ENCODE results near the gene CHST1.

CHST1 gene

GRCh38 chr11:45665206-45665932, at the start of gene CHST1:
Gene CHST1, minus strand, starts transcription at chr11:45665622. Its CDS starts 14,699 bp downstream, at chr11:45650923.
- TF ChIP-seq, protein P1, sequence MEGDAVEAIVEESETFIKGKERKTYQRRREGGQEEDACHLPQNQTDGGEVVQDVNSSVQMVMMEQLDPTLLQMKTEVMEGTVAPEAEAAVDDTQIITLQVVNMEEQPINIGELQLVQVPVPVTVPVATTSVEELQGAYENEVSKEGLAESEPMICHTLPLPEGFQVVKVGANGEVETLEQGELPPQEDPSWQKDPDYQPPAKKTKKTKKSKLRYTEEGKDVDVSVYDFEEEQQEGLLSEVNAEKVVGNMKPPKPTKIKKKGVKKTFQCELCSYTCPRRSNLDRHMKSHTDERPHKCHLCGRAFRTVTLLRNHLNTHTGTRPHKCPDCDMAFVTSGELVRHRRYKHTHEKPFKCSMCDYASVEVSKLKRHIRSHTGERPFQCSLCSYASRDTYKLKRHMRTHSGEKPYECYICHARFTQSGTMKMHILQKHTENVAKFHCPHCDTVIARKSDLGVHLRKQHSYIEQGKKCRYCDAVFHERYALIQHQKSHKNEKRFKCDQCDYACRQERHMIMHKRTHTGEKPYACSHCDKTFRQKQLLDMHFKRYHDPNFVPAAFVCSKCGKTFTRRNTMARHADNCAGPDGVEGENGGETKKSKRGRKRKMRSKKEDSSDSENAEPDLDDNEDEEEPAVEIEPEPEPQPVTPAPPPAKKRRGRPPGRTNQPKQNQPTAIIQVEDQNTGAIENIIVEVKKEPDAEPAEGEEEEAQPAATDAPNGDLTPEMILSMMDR (IDR thresholded peaks at IDR 0.05; ENCODE audit: low read depth, low read length): no peak
- no peak for DNase-seq (ENCODE audit: extremely low read depth, low read depth)

DNA sequence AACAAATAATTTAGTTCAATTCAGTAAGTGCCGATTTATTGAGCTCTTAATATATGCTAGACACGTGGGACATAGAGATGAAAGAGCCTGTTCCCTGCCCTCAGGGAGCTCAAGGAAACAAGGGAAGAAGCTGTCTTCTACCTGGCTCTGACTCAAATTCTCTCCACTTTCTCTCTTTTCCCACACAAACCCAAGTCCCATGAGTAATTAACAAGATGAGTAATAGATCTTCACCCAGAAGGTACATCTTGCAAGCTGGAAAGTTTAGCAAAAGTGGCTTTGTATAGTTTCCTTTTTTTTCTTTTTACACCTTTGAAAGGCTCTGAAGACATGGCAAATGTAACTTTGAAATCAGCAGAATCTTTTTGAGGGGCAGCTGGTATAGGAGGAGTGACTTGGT, 48.2 kb upstream of the CHST1 start:
- no peak for DNase-seq (ENCODE audit: extremely low read depth, low read depth)
- TF ChIP-seq, protein P1 (IDR thresholded peaks at IDR 0.05; ENCODE audit: low read depth, low read length): no peak

GRCh38 chr11:45710561-45710960, 45.1 kb upstream of the CHST1 start:
- TF ChIP-seq, protein P1 (IDR thresholded peaks at IDR 0.05; ENCODE audit: low read depth, low read length): no peak
- no peak for DNase-seq (ENCODE audit: extremely low read depth, low read depth)

GRCh38 chr11:45708887-45709663, 43.7 kb upstream of the CHST1 start:
- TF ChIP-seq, protein P1 (IDR thresholded peaks at IDR 0.05; ENCODE audit: low read depth, low read length): no peak
- DNase-seq (ENCODE audit: extremely low read depth, low read depth): no peak

- TF ChIP-seq, protein P1 (IDR thresholded peaks at IDR 0.05; ENCODE audit: low read depth, low read length): no peak
- DNase-seq (ENCODE audit: extremely low read depth, low read depth): no peak
Measured at GRCh38 chr11:45704635-45705034, 39.2 kb upstream of the CHST1 start.

DNA sequence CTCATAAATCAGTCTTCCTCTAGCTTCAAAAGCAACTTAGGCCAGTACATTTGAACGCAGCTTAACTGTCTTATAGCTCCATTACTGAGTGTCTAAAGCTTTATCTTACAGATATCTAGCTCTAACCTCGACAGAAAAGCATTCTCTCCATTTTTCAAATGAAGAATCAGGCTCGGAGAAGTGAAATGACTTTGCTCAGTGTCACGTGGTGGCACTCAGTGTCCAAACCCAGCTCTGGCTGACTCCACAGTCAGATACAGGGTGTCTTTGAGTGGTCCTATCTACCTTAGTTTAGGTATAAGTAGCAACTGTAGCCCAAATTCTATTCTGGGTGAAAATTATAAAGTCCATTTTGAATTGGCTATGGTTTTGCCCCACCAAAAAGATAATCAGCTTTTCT, 38.7 kb upstream of the CHST1 start:
- TF ChIP-seq, protein P1 (IDR thresholded peaks at IDR 0.05; ENCODE audit: low read depth, low read length): no peak
- DNase-seq (ENCODE audit: extremely low read depth, low read depth): no peak

GRCh38 chr11:45702511-45702910, 37.1 kb upstream of the CHST1 start:
- no peak for DNase-seq (ENCODE audit: extremely low read depth, low read depth)
- TF ChIP-seq, protein P1 (IDR thresholded peaks at IDR 0.05; ENCODE audit: low read depth, low read length): no peak
